ENCODE data around the gene SMAD6.

SMAD6 gene

GRCh38 chr15:66778314-66778665 is 76.3 kb downstream of the SMAD6 start:
- TF ChIP-seq, protein P1, sequence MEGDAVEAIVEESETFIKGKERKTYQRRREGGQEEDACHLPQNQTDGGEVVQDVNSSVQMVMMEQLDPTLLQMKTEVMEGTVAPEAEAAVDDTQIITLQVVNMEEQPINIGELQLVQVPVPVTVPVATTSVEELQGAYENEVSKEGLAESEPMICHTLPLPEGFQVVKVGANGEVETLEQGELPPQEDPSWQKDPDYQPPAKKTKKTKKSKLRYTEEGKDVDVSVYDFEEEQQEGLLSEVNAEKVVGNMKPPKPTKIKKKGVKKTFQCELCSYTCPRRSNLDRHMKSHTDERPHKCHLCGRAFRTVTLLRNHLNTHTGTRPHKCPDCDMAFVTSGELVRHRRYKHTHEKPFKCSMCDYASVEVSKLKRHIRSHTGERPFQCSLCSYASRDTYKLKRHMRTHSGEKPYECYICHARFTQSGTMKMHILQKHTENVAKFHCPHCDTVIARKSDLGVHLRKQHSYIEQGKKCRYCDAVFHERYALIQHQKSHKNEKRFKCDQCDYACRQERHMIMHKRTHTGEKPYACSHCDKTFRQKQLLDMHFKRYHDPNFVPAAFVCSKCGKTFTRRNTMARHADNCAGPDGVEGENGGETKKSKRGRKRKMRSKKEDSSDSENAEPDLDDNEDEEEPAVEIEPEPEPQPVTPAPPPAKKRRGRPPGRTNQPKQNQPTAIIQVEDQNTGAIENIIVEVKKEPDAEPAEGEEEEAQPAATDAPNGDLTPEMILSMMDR (IDR thresholded peaks at IDR 0.05; ENCODE audit: extremely low read depth, missing control alignments) = no peak
- DNase-seq (ENCODE audit: low spot score) = no peak

GRCh38 chr15:66778716-66779115 is 76.7 kb downstream of the SMAD6 start:
- DNase-seq (ENCODE audit: low spot score) = no peak
- TF ChIP-seq, protein P1 (IDR thresholded peaks at IDR 0.05; ENCODE audit: extremely low read depth, missing control alignments) = no peak

GRCh38 chr15:66779331-66780009 is 77.4 kb downstream of the SMAD6 start:
- TF ChIP-seq, protein P1 (IDR thresholded peaks at IDR 0.05; ENCODE audit: extremely low read depth, missing control alignments) = no peak
- no peak for DNase-seq (ENCODE audit: low spot score)

- DNase-seq (ENCODE audit: low spot score) = no peak
- TF ChIP-seq, protein P1 (IDR thresholded peaks at IDR 0.05; ENCODE audit: extremely low read depth, missing control alignments) = no peak
These were observed 78.3 kb downstream of the SMAD6 start for GRCh38 chr15:66780172-66780972.

GRCh38 chr15:66780973-66781718 is 79.1 kb downstream of the SMAD6 start:
- TF ChIP-seq, protein P1 (IDR thresholded peaks at IDR 0.05; ENCODE audit: extremely low read depth, missing control alignments) = no peak
- DNase-seq (ENCODE audit: low spot score) = no peak

- TF ChIP-seq, protein P1 (IDR thresholded peaks at IDR 0.05; ENCODE audit: extremely low read depth, missing control alignments) = no peak
- DNase-seq (ENCODE audit: low spot score) = no peak
These were observed 80.7 kb downstream of the SMAD6 start for GRCh38 chr15:66782785-66783184.

DNA sequence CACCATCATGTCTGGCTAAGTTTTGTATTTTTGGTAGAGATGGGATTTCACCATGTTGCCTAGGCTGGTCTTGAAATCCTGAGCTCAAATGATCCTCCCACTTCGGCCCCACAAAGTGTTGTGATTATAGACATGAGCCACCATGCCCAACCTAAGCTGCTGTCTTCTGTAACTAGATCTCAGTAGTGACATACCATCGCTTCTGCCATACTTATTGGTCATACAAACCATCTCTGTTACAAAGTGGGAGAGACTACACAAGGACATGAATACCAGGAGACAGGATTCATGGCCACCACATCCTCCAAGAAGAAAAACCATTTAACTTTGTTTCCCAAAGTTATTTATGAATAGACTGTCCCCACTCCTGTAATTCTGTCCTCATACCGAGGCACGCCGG is 81.3 kb downstream of the SMAD6 start:
- TF ChIP-seq, protein P1 (IDR thresholded peaks at IDR 0.05; ENCODE audit: extremely low read depth, missing control alignments) = no peak
- no peak for DNase-seq (ENCODE audit: low spot score)

Measured in GM20000 (cell line).